ENCODE results near the gene TMEM229B. TPM values are rescaled to one million over a fixed set of nuclear protein-coding genes. Genes with fewer than 3 reads are reported as not detected.

The TMEM229B gene
- polyA plus RNA-seq, 1 of the 3 experiments (the other 2 are of a cell fraction): 0.16 TPM

DNA sequence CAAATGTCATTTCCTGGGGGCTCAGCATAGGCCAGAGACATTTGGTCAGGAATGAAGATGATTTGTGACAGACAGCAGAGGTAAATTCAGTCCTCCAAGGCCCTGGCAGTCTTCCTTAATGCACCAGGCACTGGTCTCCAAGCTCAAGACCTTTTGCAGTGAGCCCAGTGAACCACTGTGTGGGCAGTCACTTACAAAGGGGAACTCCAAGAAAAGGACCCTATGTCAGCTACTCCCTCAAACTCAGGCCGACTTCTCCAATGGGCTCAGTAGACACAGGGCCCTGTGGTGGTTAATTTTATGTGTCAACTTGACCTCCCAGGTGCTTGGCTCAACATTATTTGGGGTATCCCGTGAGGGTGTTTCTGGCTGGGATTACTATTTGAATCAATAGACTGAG lies 47.3 kb downstream of the TMEM229B start:
- WGBS (ENCODE audit: low lambda C conversion rate): 70% methylated on average over 2 of the region's 2 CpGs
- H2AFZ ChIP-seq (ENCODE audit: low read depth): no peak overlapping the region
- H3K9ac ChIP-seq: no peak overlapping the region
- H3K4me2 ChIP-seq: no peak overlapping the region
- peaks cover 1% of the 10 kb centered on the region; the same call in 1 of the 2 replicates for H3K27me3 ChIP-seq (ENCODE audit: insufficient read depth)
- POLR2A ChIA-PET: no interaction called here
- peaks cover under 1 to 3% of the 10 kb centered on the region in 2 experiments; a peak in 2 of 4 replicates for H3K4me1 ChIP-seq (ENCODE audit: control insufficient read depth in 1 of 2, insufficient read depth in 2 of 2, low read depth in 1 of 2, low read length in 1 of 2)
- CTCF ChIA-PET: interaction anchor here (0.8 to 3.1 kb wide), 4 partner anchors 14 to 263 kb away, joined by 3 to 12 read pairs (median 9); no protein-coding TSS in a partner anchor
- no peaks in the 10 kb centered on the region for H4K20me1 ChIP-seq (ENCODE audit: insufficient read depth)
- H3K27ac ChIP-seq (ENCODE audit: low read depth in 2 of 2, low read length in 1 of 2): no peak overlapping the region
- no peaks in the 10 kb centered on the region for H3F3A ChIP-seq (replicated peaks; ENCODE audit: insufficient read depth)
- DNase-seq: no peak
- TF ChIP-seq ELF1 (IDR thresholded peaks at IDR 0.05): no peak
- no peak overlapping the region for H3K4me3 ChIP-seq (ENCODE audit: low read depth in 2 of 2, low read length in 1 of 2)
- no peaks in the 10 kb centered on the region for H3K36me3 ChIP-seq (replicated peaks in 1 of 2; ENCODE audit: control insufficient read depth in 1 of 2, insufficient read depth in 2 of 2, low read length in 1 of 2)
- H3K9me2 ChIP-seq: no peaks in the 10 kb centered on the region
- no peaks in the 10 kb centered on the region for H3K79me2 ChIP-seq (ENCODE audit: insufficient read depth)
- H3K9me3 ChIP-seq: no peaks in the 10 kb centered on the region

DNA sequence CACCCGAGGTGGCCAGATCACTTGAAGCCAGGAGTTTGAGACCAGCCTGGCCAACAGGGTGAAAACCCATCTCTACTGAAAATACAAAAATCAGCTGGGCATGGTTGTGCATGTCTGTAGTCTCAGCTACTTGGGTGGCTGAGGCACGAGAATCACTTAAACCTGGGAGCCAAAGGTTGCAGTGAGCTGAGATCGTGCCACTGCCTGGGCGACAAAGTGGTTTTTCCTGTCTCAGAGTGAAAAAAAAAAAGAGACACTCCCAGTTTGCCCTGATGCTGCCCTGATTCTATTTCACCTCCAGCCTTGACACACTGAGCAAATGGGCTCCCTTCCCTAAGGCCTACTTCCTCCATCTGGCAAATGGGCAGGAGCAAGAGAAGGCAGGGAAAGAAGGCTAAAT lies 48.0 kb downstream of the TMEM229B start:
- POLR2A ChIA-PET: no interaction called here
- CTCF ChIA-PET: interaction anchor here (0.8 to 5.3 kb wide), 6 partner anchors 13 to 264 kb away, joined by 3 to 36 read pairs (median 5); no protein-coding TSS in a partner anchor
- no peaks in the 10 kb centered on the region for H4K20me1 ChIP-seq (ENCODE audit: insufficient read depth)

More for the DNA sequence above, 48.0 kb downstream of the TMEM229B start:
- WGBS (ENCODE audit: low lambda C conversion rate): 78% methylated on average over 4 of the region's 4 CpGs
- H3K36me3 ChIP-seq (replicated peaks in 1 of 2; ENCODE audit: control insufficient read depth in 1 of 2, insufficient read depth in 2 of 2, low read length in 1 of 2): no peaks in the 10 kb centered on the region
- no peak for DNase-seq
- H3F3A ChIP-seq (replicated peaks; ENCODE audit: insufficient read depth): no peaks in the 10 kb centered on the region
- H3K27me3 ChIP-seq (ENCODE audit: insufficient read depth): peaks cover 6% of the 10 kb centered on the region; the same call in 1 of the 2 replicates
- H3K9me3 ChIP-seq: no peaks in the 10 kb centered on the region
- TF ChIP-seq USF2 (IDR thresholded peaks at IDR 0.05; ENCODE audit: borderline replicate concordance, low read depth, low read length) (no peak), NRF1 (IDR thresholded peaks at IDR 0.05; ENCODE audit: low read depth, low read length) (no peak), EP300 (IDR thresholded peaks at IDR 0.05; ENCODE audit: borderline replicate concordance in 1 of 2, low read depth in 1 of 2, low read length in 1 of 2) (no peak), JUND (IDR thresholded peaks at IDR 0.05) (no peak), MXI1 (IDR thresholded peaks at IDR 0.05; ENCODE audit: low read depth, low read length) (no peak), ELF1 (IDR thresholded peaks at IDR 0.05) (no peak), CTCF (IDR thresholded peaks at IDR 0.05) (no peak), FOXM1 (IDR thresholded peaks at IDR 0.05; ENCODE audit: low read depth) (no peak)
- no peak overlapping the region for H3K27ac ChIP-seq (ENCODE audit: low read depth in 2 of 2, low read length in 1 of 2)
- no peaks in the 10 kb centered on the region for H3K9me2 ChIP-seq
- no peak overlapping the region for H3K4me3 ChIP-seq (ENCODE audit: low read depth in 2 of 2, low read length in 1 of 2)
- no peak overlapping the region for H2AFZ ChIP-seq (ENCODE audit: low read depth)
- no peak overlapping the region for H3K9ac ChIP-seq
- H3K79me2 ChIP-seq (ENCODE audit: insufficient read depth): no peaks in the 10 kb centered on the region
- peaks cover 0 to 3% of the 10 kb centered on the region in 2 experiments; a peak in 1 of 4 replicates for H3K4me1 ChIP-seq (ENCODE audit: control insufficient read depth in 1 of 2, insufficient read depth in 2 of 2, low read depth in 1 of 2, low read length in 1 of 2)
- H3K4me2 ChIP-seq: no peak overlapping the region

All from SK-N-SH (cell line).